Activated T-cell treated with anti-CD3 and anti-CD28 coated beads, Interleukin-2, amount 50 U/mL, for 48 hours (primary cell): ENCODE data around the gene SYT8.

Source experiments
- DNase-seq, 2 experiments: peaks; one replicate each; pipeline ENCODE4 v3.0.0-alpha.2; 2020

SYT8 gene

GRCh38 chr11:1834062-1834610 is 654 bp upstream of the SYT8 start:
- DNase-seq, result peak in 1 of 2 experiments; percentile 13

GRCh38 chr11:1835671-1836010 is 851 bp downstream of the SYT8 start:
- DNase-seq, result no peak

GRCh38 chr11:1836011-1836945 is 1.5 kb downstream of the SYT8 start:
- DNase-seq, result peak in 1 of 2 experiments; percentile 17

- peak; percentile 88 to 90 for DNase-seq
These were observed 2.6 kb downstream of the SYT8 start for GRCh38 chr11:1837171-1838076.

- no peak for DNase-seq
These were observed 3.3 kb downstream of the SYT8 start for GRCh38 chr11:1838077-1838425.

- no peak for DNase-seq
These were observed 3.8 kb downstream of the SYT8 start, which contains the start of gene TNNI2 for GRCh38 chr11:1838426-1839144. Gene TNNI2, plus strand, starts transcription at chr11:1838981. Its CDS starts 716 bp downstream, at chr11:1839697.

GRCh38 chr11:1839204-1839923 is 4.6 kb downstream of the SYT8 start:
- DNase-seq, result no peak

GRCh38 chr11:1839924-1840779 is 5.4 kb downstream of the SYT8 start:
- no peak for DNase-seq

GRCh38 chr11:1840780-1841480 is 6.1 kb downstream of the SYT8 start:
- DNase-seq, result no peak

- no peak for DNase-seq
These were observed 6.8 kb downstream of the SYT8 start for GRCh38 chr11:1841511-1842148.

- no peak for DNase-seq
These were observed 7.6 kb downstream of the SYT8 start for GRCh38 chr11:1842149-1843097.

GRCh38 chr11:1843098-1843473 is 8.3 kb downstream of the SYT8 start:
- no peak for DNase-seq

- no peak for DNase-seq
These were observed 9.0 kb downstream of the SYT8 start for GRCh38 chr11:1843796-1844195.

GRCh38 chr11:1844221-1845094 is 9.7 kb downstream of the SYT8 start:
- DNase-seq, result peak; percentile 60 to 64

GRCh38 chr11:1845095-1845429 is 10.3 kb downstream of the SYT8 start:
- no peak for DNase-seq

GRCh38 chr11:1845561-1846452 is 11.0 kb downstream of the SYT8 start:
- DNase-seq, result no peak
